Loucy (cell line): ENCODE results near the gene EPHA6.

ENCODE experiments used
- CTCF ChIP-seq: fragments of 200-600 bp; sonication (generic); conservative IDR thresholded peaks from 2 replicates; pipeline ENCODE4 v1.5.1; 2014; ENCODE audit warnings: mild to moderate bottlenecking, antibody characterized with exemption, low read length
- EZH2phosphoT487 ChIP-seq: fragments of 200-600 bp; IDR thresholded peaks from 2 replicates; pipeline ENCODE4 v1.6.1; 2018; ENCODE audit warnings: antibody characterized with exemption, mild to moderate bottlenecking, moderate library complexity, borderline replicate concordance

DNA sequence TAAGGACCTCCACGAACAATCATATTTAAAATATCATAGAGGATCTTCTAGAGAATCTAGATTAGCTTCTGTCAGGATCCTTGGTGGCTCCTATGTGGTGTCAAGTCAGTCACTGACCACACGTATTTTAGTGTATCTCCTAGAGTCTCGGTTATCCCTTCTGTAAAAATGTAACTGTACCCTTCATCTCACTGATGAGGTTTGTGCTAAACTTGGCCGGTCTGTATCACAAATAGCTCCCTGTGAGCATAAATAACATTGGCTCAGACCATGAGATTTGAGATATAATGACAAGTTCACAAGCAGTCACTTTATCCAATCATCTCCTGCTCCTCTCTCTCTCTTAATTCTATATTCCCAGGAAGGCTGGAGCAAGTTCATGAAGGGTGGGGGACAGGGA lies 856.6 kb downstream of the EPHA6 start:
- no peak for TF ChIP-seq CTCF
- TF ChIP-seq EZH2phosphoT487, result no peak
